GM12891 (cell line): ENCODE measurements around the gene ZC3H6. TPM values are rescaled to one million over a fixed set of nuclear protein-coding genes. Genes with fewer than 3 reads are reported as not detected.

ENCODE experiments used
- DNase-seq: peaks from one replicate; pipeline ENCODE4 v3.0.0; 2011; ENCODE audit warnings: low spot score; ENCODE audit not compliant: insufficient read length
- FAIRE-seq: peaks from 2 replicates; lab custom pipeline; 2011; peaks lifted over from hg19 to GRCh38; lab: Jason Lieb, UNC
- PAX5 ChIP-seq: IDR thresholded peaks from 2 replicates; pipeline ENCODE4 v1.6.1; 2011; ENCODE audit warnings: low read length, moderate library complexity, mild to moderate bottlenecking; ENCODE audit not compliant: insufficient read depth, severe bottlenecking
- POLR2A ChIP-seq: IDR thresholded peaks from 2 replicates; pipeline ENCODE4 v1.6.1; 2011; ENCODE audit warnings: low read depth, low read length, control low read depth
- POLR2AphosphoS5 ChIP-seq: IDR thresholded peaks from 2 replicates; pipeline ENCODE4 v1.6.1; 2011; ENCODE audit warnings: low read depth, low read length, control low read depth
- POU2F2 ChIP-seq: IDR thresholded peaks from 2 replicates; pipeline ENCODE4 v1.6.1; 2011; ENCODE audit warnings: low read depth, mild to moderate bottlenecking, control low read depth, low read length, moderate library complexity
- SPI1 ChIP-seq: IDR thresholded peaks from 2 replicates; pipeline ENCODE4 v1.6.1; 2011; ENCODE audit warnings: low read depth, low read length, control low read depth
- TAF1 ChIP-seq: IDR thresholded peaks from 2 replicates; pipeline ENCODE4 v1.6.1; 2011; ENCODE audit warnings: low read depth, low read length, control low read depth
- polyA plus RNA-seq: library from polyadenylated mRNA; unstranded; fragments of >200 nt; gene quantifications from one replicate; pipeline ENCODE4 v1.2.1, GENCODE V29; 2012; ENCODE audit warnings: low read depth, missing spikeins, inconsistent platforms; ENCODE audit not compliant: missing spikeins

Gene ZC3H6, protein sequence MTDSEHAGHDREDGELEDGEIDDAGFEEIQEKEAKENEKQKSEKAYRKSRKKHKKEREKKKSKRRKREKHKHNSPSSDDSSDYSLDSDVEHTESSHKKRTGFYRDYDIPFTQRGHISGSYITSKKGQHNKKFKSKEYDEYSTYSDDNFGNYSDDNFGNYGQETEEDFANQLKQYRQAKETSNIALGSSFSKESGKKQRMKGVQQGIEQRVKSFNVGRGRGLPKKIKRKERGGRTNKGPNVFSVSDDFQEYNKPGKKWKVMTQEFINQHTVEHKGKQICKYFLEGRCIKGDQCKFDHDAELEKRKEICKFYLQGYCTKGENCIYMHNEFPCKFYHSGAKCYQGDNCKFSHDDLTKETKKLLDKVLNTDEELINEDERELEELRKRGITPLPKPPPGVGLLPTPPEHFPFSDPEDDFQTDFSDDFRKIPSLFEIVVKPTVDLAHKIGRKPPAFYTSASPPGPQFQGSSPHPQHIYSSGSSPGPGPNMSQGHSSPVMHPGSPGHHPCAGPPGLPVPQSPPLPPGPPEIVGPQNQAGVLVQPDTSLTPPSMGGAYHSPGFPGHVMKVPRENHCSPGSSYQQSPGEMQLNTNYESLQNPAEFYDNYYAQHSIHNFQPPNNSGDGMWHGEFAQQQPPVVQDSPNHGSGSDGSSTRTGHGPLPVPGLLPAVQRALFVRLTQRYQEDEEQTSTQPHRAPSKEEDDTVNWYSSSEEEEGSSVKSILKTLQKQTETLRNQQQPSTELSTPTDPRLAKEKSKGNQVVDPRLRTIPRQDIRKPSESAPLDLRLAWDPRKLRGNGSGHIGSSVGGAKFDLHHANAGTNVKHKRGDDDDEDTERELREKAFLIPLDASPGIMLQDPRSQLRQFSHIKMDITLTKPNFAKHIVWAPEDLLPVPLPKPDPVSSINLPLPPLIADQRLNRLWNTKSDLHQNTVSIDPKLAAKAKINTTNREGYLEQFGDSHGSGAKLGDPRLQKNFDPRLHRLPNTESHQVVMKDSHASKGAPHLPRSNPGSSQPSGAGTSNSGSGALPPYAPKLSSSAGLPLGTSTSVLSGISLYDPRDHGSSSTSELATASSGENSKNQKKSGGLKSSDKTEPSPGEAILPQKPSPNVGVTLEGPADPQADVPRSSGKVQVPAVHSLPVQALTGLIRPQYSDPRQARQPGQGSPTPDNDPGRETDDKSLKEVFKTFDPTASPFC
- 2.5 TPM for polyA plus RNA-seq

- FAIRE-seq, result peak; percentile 97
- DNase-seq, result peak; percentile 82
- TF ChIP-seq POU2F2 (no peak; the same call in 1 of the 2 replicates), POLR2A (peak; percentile 90), POLR2AphosphoS5 (peak; percentile 95), PAX5 (peak; percentile 70), SPI1 (no peak), TAF1 (peak; percentile 98)
Measured at GRCh38 chr2:112275311-112275886, at the start of gene ZC3H6. ZC3H6 (plus strand) TSS chr2:112275597; CDS start chr2:112275995, 398 bp downstream.

DNA sequence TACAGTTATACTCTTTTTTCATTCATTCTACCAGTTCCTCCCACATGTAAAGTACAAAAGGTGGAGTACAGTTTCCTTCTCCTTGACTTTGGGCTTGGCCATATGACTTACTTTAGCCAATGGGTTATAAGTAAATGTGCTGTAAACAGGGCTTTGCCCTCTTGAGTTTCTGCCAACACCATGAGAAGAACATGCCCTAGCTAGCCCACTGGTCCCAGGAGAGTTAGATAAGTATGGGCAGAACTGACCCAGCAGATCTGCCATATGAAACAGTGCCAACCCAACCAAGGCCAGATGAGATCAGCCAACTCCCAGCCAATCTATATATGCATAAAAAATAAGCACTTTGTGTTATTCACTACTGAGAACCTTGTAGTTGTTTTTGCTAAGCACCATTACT lies 46.0 kb upstream of the ZC3H6 start:
- FAIRE-seq (no peak), DNase-seq (no peak)
- TF ChIP-seq POLR2AphosphoS5 (no peak), PAX5 (no peak)

- no peak for TF ChIP-seq SPI1
- TF ChIP-seq POLR2AphosphoS5, result no peak
- TF ChIP-seq POLR2A, result no peak
- no peak for TF ChIP-seq POU2F2
- FAIRE-seq (no peak), DNase-seq (no peak)
Measured at GRCh38 chr2:112230371-112230770, 45.0 kb upstream of the ZC3H6 start.

GRCh38 chr2:112239862-112240261 lies 35.5 kb upstream of the ZC3H6 start:
- DNase-seq (no peak), FAIRE-seq (peak; percentile 35)
- TF ChIP-seq PAX5 (no peak), POLR2A (no peak), SPI1 (no peak), POU2F2 (no peak), POLR2AphosphoS5 (no peak), TAF1 (no peak)

GRCh38 chr2:112242384-112242783 lies 33.0 kb upstream of the ZC3H6 start:
- DNase-seq (no peak), FAIRE-seq (no peak)
- no peak for TF ChIP-seq POU2F2
- TF ChIP-seq POLR2A, result no peak
- no peak for TF ChIP-seq PAX5
- no peak for TF ChIP-seq SPI1
- no peak for TF ChIP-seq POLR2AphosphoS5
- TF ChIP-seq TAF1, result no peak

GRCh38 chr2:112243233-112243632 lies 32.2 kb upstream of the ZC3H6 start:
- no peak for FAIRE-seq
- TF ChIP-seq TAF1, result no peak
- no peak for TF ChIP-seq PAX5
- no peak for TF ChIP-seq POU2F2
- TF ChIP-seq POLR2A, result no peak
- TF ChIP-seq POLR2AphosphoS5, result no peak
- TF ChIP-seq SPI1, result no peak
- no peak for DNase-seq

DNA sequence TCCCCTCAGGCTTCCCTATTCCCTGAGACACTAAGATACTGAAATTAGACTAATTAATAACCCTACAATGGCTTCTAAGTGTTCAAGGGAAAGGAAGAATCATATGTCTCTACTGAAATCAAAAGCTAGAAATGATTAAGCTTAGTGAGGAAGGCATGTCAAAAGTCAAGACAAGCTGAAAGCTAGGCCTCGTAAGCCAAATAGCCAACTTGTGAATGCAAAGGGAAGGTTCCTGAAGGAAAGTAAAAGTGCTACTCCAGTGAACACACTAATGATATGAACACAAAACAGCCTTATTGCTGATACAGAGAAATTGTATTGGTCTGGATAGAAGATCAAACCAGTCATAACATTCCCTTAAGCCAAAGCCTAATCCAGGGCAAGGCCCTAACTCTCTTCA lies 30.5 kb upstream of the ZC3H6 start:
- FAIRE-seq, result no peak
- no peak for TF ChIP-seq PAX5
- TF ChIP-seq POU2F2, result no peak
- no peak for TF ChIP-seq SPI1
- no peak for TF ChIP-seq POLR2A
- DNase-seq, result no peak

- no peak for FAIRE-seq
- DNase-seq, result no peak
- TF ChIP-seq TAF1 (no peak), POLR2A (no peak), PAX5 (no peak), POLR2AphosphoS5 (no peak), SPI1 (no peak), POU2F2 (no peak)
Measured at GRCh38 chr2:112251271-112251670, 24.1 kb upstream of the ZC3H6 start.

DNA sequence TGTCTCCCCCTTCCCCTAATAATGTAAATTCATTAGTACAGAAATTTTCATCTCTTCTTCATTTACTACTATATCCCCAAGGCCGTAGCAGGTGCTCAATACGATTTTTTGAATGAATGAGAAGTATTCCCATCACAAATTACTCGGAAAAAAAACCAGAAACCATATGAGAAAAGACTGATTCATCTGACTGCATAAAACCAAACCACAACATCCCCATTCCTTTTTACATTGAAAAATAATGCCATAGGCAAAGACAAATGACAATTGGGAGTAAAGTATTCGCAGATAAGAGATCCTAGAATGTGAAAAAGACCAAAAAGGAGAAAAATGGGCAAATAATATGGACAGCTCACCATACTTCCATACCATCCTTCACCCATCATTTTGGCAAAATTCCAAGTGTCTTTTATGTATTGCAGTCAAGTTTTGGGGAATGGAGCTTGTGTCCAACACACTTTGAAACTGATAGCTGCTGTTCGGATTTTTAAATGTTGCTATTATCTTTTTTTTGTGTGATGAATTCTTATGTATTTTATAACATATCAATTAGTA lies 22.1 kb upstream of the ZC3H6 start:
- DNase-seq (no peak), FAIRE-seq (no peak)
- TF ChIP-seq SPI1 (no peak), POU2F2 (no peak), POLR2AphosphoS5 (no peak), TAF1 (no peak), PAX5 (no peak), POLR2A (no peak)
